ENCODE measurements around the gene TMEM81.

The TMEM81 gene

GRCh38 chr1:205038132-205038786, 46.0 kb downstream of the TMEM81 start:
- no peak for DNase-seq

GRCh38 chr1:205037539-205037938, 46.7 kb downstream of the TMEM81 start:
- DNase-seq = peak in 16 of 56 donors; percentile 15 to 65 (median 36)
